GM21381 (cell line): ENCODE results near the gene IL17A.

Source experiments
- ATAC-seq: cut with Tn5 transposase; IDR thresholded peaks from one replicate; pipeline ENCODE4 v1.9.1; 2021; ENCODE audit warnings: mild to moderate bottlenecking, moderate library complexity; ENCODE audit not compliant: unreplicated experiment

The IL17A gene

DNA sequence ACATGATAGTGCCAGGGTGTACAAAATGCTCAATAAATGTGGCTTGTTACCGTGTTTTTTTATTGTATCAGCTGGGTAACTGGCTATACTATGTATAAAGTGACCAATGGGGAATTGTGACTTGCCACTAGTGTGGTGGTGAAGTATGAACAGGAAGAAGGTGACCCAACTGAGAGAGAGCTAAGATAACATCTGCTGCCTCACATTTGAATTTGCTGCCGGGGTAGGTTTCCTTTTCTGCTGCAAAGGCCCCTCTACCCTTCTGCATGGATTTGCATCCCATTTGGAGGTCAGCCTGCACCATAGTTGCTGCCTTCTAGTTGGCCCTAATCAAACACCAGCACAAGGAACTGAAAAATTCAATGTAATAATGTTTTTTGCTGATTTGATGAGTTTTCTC lies 24.1 kb downstream of the IL17A start:
- ATAC-seq, result peak; percentile 86

DNA sequence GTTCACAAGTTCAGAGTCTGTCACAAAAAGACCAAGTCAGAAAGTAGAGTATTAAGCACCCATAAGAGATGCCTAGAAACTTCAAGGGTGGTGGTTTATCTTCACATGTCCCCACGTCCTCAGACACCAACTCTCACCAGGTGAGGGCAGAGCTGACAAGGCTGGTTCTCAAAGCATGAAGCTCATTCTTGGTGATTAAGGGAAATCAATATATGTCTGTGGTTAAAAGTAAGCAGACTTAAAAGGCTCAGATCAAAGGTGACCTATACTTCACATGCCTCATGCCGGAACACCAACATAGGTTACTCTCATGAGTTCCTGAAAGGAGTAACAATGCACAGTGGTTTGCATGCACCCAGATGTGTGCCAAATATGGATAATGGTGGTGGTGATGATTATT lies 27.0 kb downstream of the IL17A start:
- ATAC-seq, result no peak

DNA sequence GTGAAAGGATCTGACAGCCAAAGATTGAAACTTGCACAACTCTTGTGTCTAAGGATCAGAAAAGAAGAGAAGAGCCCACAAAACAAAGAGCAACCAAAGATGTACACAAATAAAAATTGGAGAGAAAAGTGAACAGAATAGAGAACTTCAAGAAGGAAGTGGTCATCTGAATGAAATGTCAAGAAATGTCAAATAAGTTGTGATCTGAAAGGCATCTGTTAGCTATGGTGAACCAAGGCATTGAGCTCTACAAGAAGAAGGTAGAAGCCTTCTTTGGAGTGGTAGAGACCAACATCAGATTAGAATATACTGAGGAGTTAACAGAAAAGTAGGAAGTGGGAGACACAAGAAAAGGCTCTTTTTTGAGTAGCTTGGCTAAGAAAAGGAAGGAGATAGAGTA lies 29.6 kb downstream of the IL17A start:
- ATAC-seq, result no peak

DNA sequence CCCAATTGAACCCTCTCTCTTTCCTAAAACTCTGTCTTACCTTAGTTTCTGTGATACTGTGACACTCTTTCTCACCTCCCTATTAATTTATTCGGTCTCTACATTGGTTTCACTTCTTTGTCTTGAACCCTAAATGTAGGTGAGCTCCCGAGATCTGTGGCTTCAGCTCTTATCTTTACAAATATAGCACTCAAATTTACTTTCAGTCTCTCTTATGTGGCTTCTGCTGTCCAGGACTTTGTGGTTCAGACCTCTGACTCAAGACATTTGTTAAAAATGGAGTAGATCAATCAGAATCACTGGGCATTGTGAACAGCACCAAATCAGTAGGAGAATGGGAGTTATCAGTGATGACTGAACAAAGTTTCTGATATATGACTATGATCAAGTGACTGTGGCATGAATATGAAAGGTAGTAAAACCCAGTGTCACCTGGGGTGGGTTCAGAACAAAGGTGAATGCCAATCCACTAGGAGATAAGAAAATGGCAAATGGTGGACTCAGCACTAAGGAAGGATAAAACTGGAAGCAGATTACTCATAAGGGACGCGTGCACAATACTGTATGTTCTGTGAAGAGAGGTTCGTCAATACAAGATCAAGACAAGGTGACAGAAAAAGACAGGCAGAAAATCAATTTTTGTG lies 30.9 kb downstream of the IL17A start:
- ATAC-seq, result no peak

DNA sequence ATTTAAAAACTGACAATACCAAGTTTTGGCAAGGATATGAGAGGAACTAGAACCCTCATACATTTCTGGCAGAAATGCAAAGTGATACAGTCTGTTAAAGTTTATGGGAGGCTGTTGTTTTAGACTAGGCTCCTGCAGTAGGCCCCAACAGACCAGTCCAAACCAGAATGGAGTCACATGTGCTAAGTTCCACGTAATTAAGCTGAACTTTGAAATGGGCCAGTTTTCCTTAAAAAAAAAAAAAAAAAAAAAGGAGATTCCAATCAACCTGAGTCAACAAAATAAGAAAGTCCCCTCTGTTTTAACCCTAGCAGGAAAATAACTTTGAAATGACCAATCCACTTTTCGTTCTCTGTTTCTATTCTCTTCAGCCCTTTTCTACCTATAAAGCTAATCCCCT lies 31.6 kb downstream of the IL17A start:
- ATAC-seq, result no peak

DNA sequence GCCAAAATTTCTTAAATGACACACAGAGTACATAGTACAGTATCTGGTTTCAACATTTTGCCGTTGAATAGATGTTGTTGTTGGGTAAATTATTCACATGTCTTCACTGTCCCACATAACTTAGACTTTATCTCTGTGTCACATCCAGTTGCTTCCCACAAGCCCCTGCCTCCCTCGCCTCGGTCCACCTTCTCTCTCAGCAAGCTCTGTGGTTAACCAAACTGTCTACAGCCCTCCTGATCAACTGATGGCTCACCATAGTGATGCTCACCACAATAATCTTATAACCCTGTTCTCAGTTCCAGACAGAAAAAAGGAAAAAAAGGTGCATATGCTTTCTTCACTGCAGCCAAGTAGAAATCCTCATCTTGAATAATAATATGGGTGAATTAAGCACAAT lies 35.1 kb downstream of the IL17A start:
- ATAC-seq, result peak; percentile 84

DNA sequence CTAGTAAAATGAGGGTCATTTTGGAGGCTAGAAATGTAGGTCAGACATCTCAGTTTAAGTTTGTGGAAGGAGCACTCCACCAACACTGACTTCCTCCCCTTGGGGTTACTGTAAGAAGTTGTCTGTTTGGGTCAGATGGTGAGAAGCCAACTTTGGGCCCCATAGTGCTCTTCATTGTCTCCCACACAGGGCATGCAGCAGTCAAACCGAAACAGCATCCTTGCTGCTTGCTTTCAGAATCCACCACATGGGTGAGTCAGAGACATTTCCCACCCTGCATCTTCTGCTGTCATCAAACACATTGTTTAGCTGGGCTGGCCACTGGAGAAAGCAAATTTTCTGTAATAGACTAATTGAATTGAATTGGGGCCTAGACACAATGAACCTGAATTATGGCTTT lies 41.3 kb downstream of the IL17A start:
- ATAC-seq, result peak; percentile 98

DNA sequence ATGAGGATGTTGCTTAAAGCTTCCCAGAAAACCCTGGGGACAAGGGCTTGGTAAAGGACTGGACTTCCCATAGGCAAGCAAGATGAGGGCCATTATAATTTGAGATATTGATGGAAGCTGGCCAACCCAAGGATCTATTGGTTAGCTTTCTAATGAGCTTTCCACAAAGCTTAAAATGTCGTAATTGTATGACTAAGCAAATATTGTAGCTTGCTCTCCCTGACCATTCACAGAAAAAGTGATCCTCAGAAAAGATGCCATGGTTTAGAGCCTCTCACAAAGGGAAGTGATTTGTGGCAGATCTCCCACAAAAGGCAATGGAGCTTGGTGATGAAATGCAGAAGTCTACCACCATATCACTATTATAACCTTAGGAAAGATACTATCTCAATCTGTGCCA lies 44.5 kb downstream of the IL17A start:
- ATAC-seq, result no peak

DNA sequence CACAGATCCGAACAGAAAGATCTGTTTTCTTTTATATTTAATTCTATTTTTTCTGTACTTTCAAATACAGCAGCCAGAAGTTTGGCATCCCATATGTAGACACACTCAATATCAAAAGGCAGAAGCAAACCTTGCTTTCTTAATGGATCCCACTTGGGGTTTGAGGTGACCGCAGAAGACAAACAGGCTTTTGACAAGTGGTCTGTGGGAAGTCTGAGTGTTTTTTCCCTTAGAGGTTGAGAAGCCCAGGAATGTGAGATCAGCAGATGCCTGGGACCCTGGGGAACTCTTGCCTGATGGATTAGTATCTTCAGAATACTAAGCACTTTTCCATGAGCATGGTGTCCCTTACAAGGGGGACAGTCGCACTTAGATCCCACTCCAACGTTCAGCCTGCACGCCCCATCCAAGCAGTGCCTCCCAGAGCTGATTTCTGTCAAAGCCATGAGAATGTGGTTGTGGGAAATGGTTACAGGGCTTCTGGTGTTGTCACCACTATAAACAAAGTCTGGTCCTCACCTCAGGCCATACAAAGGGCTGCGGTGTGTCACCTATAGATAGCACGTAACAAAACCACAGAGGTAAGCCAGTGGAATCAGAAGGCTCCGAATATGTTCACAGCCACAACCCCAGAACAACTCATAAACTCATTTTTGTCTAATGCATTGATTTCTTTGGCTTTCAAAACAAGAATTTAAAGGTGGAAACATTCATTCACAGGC lies 45.4 kb downstream of the IL17A start:
- peak; percentile 47 for ATAC-seq

DNA sequence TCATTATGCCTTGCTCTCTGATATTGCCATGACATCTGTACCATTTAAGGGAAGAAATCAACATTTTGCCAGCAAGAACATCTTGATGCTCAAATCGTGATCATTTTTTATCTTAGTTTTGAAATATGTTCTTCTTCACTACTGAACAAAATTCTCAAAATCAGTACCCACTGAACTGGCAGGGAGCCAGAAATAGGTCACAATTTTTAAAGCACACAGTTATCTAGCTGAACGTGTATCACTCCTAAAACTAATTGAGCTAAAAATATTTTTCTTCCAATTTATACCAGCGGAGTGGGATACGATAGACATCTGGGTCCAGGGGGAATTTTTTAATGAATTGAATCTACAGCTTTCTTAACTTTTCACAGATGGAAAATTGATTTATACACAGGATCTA lies 46.8 kb downstream of the IL17A start:
- ATAC-seq, result no peak

DNA sequence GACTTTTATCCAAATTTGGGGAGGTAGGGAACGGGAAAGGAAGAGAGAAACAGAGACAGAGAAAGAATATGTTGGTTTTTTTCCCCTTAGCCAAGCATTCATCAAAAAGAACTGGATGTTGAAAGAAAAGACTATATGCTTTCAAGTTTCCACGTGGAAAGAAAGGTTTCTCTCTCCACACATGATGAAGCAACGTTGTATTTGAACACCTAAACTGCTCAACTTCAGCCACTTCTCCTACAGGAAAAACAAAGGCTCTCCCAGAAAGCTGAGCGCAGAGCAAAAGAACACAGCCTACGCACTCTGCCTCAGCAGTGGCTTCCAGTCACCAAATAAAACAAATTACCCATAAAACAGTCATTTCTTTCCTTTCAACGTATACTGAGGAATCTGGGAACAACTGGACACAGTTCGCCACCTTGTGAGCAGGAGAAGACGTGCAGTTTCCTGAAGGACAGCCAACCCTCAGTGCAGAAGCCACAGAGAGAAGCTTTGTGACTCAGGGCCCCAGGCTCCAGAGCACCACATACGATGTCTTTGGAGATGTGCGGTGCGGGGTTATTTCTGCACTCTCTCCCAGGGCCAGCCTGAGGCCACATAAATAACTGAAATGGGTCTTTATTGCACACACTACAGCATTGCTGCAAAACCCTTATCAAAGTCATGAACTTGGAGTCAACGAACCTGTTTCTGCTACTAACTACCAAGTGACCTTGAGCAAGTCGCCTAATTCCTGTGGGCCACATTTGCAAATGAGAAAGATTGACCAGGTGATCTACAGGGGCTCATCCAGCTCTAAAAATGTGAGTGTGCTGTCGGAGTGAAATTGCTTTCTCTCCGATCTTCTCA lies 48.0 kb downstream of the IL17A start:
- peak; percentile 63 for ATAC-seq
